Trophoblast cell (in vitro differentiated cells and primary cell): ENCODE measurements around the gene GFRA1.

Experiments used
- DNase-seq, 2 donors: peaks; one replicate each; pipeline ENCODE4 v3.0.0-alpha.2; 2016
- H2AFZ ChIP-seq: 2 replicates; pipeline ENCODE4 v1.6.1; 2013; ENCODE audit warnings: low read length, moderate library complexity, mild to moderate bottlenecking; ENCODE audit not compliant: insufficient read depth, poor library complexity
- H2AK5ac ChIP-seq: 2 replicates; pipeline ENCODE4 v1.6.1; 2013; ENCODE audit warnings: mild to moderate bottlenecking, low read length
- H2BK120ac ChIP-seq: 2 replicates; pipeline ENCODE4 v1.6.1; 2013; ENCODE audit warnings: low read length, mild to moderate bottlenecking, moderate library complexity; ENCODE audit not compliant: insufficient read depth, poor library complexity
- H2BK12ac ChIP-seq: 2 replicates; pipeline ENCODE4 v1.6.1; 2013; ENCODE audit warnings: mild to moderate bottlenecking, low read length, moderate library complexity
- H2BK5ac ChIP-seq: 2 replicates; pipeline ENCODE4 v1.6.1; 2013; ENCODE audit warnings: low read length, low read depth, moderate library complexity, mild to moderate bottlenecking; ENCODE audit not compliant: poor library complexity
- H3K14ac ChIP-seq: 2 replicates; pipeline ENCODE4 v1.6.1; 2013; ENCODE audit warnings: mild to moderate bottlenecking, low read length
- H3K18ac ChIP-seq: 2 replicates; pipeline ENCODE4 v1.6.1; 2013; ENCODE audit warnings: mild to moderate bottlenecking, low read length
- H3K23ac ChIP-seq: 2 replicates; pipeline ENCODE4 v1.6.1; 2013; ENCODE audit warnings: low read length
- H3K27ac ChIP-seq: 2 replicates; pipeline ENCODE4 v1.5.1; 2013; ENCODE audit warnings: low read depth, mild to moderate bottlenecking, inconsistent platforms, low read length, moderate library complexity
- H3K27me3 ChIP-seq: 2 replicates; pipeline ENCODE4 v1.6.1; 2013; ENCODE audit warnings: inconsistent platforms, mild to moderate bottlenecking, low read length, moderate library complexity; ENCODE audit not compliant: insufficient read depth
- H3K36me3 ChIP-seq, 2 experiments: 1 replicate in 1 of 2; 2 replicates in 1 of 2; pipeline ENCODE4 v1.6.1; 2013; ENCODE audit warnings: low read length in 2 of 2, mild to moderate bottlenecking in 2 of 2, moderate library complexity in 1 of 2; ENCODE audit not compliant: insufficient read depth in 2 of 2, control insufficient read depth in 1 of 2
- H3K4ac ChIP-seq: 2 replicates; pipeline ENCODE4 v1.6.1; 2013; ENCODE audit warnings: low read depth, mild to moderate bottlenecking, low read length, moderate library complexity
- H3K4me1 ChIP-seq, 2 experiments: 1 replicate in 1 of 2; 2 replicates in 1 of 2; pipeline ENCODE4 v1.6.1; 2013; ENCODE audit warnings: low read length in 2 of 2, mild to moderate bottlenecking in 2 of 2, moderate library complexity in 1 of 2; ENCODE audit not compliant: insufficient read depth in 2 of 2, control insufficient read depth in 1 of 2
- H3K4me2 ChIP-seq: 2 replicates; pipeline ENCODE4 v1.6.1; 2013; ENCODE audit warnings: inconsistent platforms, mild to moderate bottlenecking, low read length, moderate library complexity
- H3K4me3 ChIP-seq: 2 replicates; pipeline ENCODE4 v1.5.1; 2013; ENCODE audit warnings: mild to moderate bottlenecking, low read depth, low read length, inconsistent platforms
- H3K79me1 ChIP-seq: one replicate; pipeline ENCODE4 v1.6.1; 2013; ENCODE audit warnings: low read length
- H3K79me2 ChIP-seq: 2 replicates; pipeline ENCODE4 v1.6.1; 2013; ENCODE audit warnings: low read length, mild to moderate bottlenecking; ENCODE audit not compliant: control insufficient read depth, insufficient read depth, poor library complexity
- H3K9ac ChIP-seq: 2 replicates; pipeline ENCODE4 v1.6.1; 2013; ENCODE audit warnings: mild to moderate bottlenecking, low read length
- H3K9me3 ChIP-seq: 2 replicates; pipeline ENCODE4 v1.6.1; 2013; ENCODE audit warnings: low read depth, mild to moderate bottlenecking, control low read depth, inconsistent platforms, low read length; ENCODE audit not compliant: insufficient read depth
- H4K12ac ChIP-seq: 2 replicates; pipeline ENCODE4 v1.6.1; 2013; ENCODE audit warnings: low read depth, mild to moderate bottlenecking, low read length, moderate library complexity
- H4K8ac ChIP-seq: 2 replicates; pipeline ENCODE4 v1.6.1; 2013; ENCODE audit warnings: low read depth, mild to moderate bottlenecking, low read length, moderate library complexity
- H4K91ac ChIP-seq: one replicate; pipeline ENCODE4 v1.6.1; 2013; ENCODE audit warnings: low read depth, mild to moderate bottlenecking, low read length, moderate library complexity
- WGBS: extraction: QIAGEN DNeasy Blood & Tissue Kit; methylation state at CpG from one replicate; pipeline ENCODE4 v1.1.7; 2013; ENCODE audit warnings: missing lambda C conversion rate; ENCODE audit not compliant: insufficient read length, insufficient coverage; ENCODE audit errors: extremely low coverage; 5-methylcytosine and 5-hydroxymethylcytosine counted together

Gene GFRA1

DNA sequence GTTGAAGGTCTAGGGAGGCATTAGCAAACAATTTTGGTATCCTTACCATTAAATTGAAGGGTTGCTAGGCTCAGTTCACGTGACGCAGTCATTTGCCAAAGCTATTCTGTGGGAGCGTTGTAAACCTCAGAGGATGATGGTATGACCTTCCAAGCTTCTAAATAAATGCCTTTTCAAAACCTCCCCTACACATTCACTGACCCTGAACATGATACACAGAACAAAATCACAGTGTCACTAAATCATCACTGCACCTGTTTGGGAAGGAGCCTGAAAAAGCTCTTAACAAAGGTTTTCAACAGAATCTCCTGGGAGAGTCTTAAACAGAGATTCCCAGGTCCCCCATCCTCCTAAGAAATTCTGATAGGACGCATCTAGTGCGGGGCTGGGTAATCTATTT lies 38.0 kb upstream of the GFRA1 start:
- no peak for DNase-seq
- no peak overlapping the region for H2BK5ac ChIP-seq
- H3K18ac ChIP-seq = no peak overlapping the region
- no peak overlapping the region for H2BK120ac ChIP-seq
- H2BK12ac ChIP-seq = no peak overlapping the region
- no peaks in the 10 kb centered on the region for H3K36me3 ChIP-seq
- no peak overlapping the region for H3K27ac ChIP-seq
- no peak overlapping the region for H2AFZ ChIP-seq
- H3K9ac ChIP-seq = no peak overlapping the region
- no peak overlapping the region for H4K8ac ChIP-seq
- no peak overlapping the region for H3K4ac ChIP-seq
- H2AK5ac ChIP-seq = no peak overlapping the region
- no peaks in the 10 kb centered on the region for H3K27me3 ChIP-seq
- no peaks in the 10 kb centered on the region for H3K79me1 ChIP-seq
- no peaks in the 10 kb centered on the region for H3K9me3 ChIP-seq
- no CpG with 5 or more reads among the region's 5 CpGs for WGBS
- H4K91ac ChIP-seq = no peak overlapping the region
- H3K4me3 ChIP-seq = no peak overlapping the region
- no peak overlapping the region for H3K14ac ChIP-seq
- no peak overlapping the region for H4K12ac ChIP-seq
- H3K79me2 ChIP-seq = no peaks in the 10 kb centered on the region
- no peak overlapping the region for H3K4me2 ChIP-seq
- H3K23ac ChIP-seq = no peak overlapping the region
- H3K4me1 ChIP-seq = no peaks in the 10 kb centered on the region

DNA sequence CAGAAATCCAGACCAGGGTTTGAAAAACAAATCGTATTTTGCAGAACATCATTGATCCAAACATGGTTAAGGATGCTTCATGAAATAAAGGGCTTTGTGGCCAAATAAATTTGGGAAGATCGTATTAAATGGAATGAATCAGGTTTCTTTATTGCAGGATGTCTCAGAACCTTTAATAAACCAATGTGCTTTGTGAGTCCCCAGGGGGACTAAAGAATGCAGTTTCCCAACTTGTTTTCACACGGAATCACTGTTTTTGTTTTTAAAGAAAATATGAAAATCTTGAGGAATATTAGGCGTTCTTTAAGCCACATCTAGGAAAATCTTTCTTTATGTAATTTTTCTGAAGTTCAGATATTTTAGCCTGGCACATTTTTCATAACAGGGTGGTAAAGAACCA lies 34.4 kb upstream of the GFRA1 start:
- no peak overlapping the region for H4K8ac ChIP-seq
- WGBS = no CpG with 5 or more reads among the region's 4 CpGs
- no peaks in the 10 kb centered on the region for H3K79me2 ChIP-seq

DNA sequence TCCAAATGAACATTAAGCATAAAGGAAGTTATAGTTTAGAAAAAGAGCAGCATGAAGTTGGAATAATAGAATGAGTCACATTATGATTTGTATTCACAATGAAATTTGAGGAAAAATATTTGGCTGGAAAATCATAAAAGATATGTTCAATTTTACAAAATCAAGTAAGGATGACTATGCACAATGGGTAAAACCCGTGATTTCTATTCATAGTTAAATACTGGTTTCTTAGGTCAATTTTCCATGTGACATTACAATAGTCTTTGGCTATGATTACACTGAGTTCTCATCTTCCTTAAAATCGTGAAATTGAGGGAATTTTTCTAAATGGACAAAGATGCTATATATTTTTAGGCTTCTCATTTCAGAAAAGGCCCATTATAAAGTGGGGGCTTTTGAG lies 33.8 kb upstream of the GFRA1 start:
- Histone ChIP-seq H2BK5ac (no peak overlapping the region), H3K4me3 (no peak overlapping the region), H2BK120ac (no peak overlapping the region), H4K12ac (no peak overlapping the region), H3K79me1 (no peaks in the 10 kb centered on the region), H4K8ac (no peak overlapping the region), H2AFZ (no peak overlapping the region), H2AK5ac (no peak overlapping the region), H3K36me3 (no peaks in the 10 kb centered on the region), H3K23ac (no peak overlapping the region), H3K4ac (no peak overlapping the region), H3K9me3 (no peaks in the 10 kb centered on the region), H3K4me2 (no peak overlapping the region), H3K14ac (no peak overlapping the region), H3K9ac (no peak overlapping the region), H4K91ac (no peak overlapping the region), H3K79me2 (no peaks in the 10 kb centered on the region), H3K27ac (no peak overlapping the region), H2BK12ac (no peak overlapping the region), H3K18ac (no peak overlapping the region), H3K4me1 (no peaks in the 10 kb centered on the region), H3K27me3 (no peaks in the 10 kb centered on the region)
- no CpG with 5 or more reads among the region's 2 CpGs for WGBS
- no peak for DNase-seq

More for the DNA sequence above, 34.4 kb upstream of the GFRA1 start:
- no peaks in the 10 kb centered on the region for H3K36me3 ChIP-seq
- no peak overlapping the region for H3K18ac ChIP-seq
- no peaks in the 10 kb centered on the region for H3K27me3 ChIP-seq
- no peak overlapping the region for H3K14ac ChIP-seq
- H2BK12ac ChIP-seq = no peak overlapping the region
- H2BK5ac ChIP-seq = no peak overlapping the region
- no peak overlapping the region for H2AK5ac ChIP-seq
- H4K91ac ChIP-seq = no peak overlapping the region
- H4K12ac ChIP-seq = no peak overlapping the region
- H3K4ac ChIP-seq = no peak overlapping the region
- H2BK120ac ChIP-seq = no peak overlapping the region
- H3K9me3 ChIP-seq = no peaks in the 10 kb centered on the region
- DNase-seq = no peak
- H3K4me1 ChIP-seq = no peaks in the 10 kb centered on the region
- H3K79me1 ChIP-seq = no peaks in the 10 kb centered on the region
- no peak overlapping the region for H3K4me2 ChIP-seq
- H3K9ac ChIP-seq = no peak overlapping the region
- no peak overlapping the region for H2AFZ ChIP-seq
- H3K4me3 ChIP-seq = no peak overlapping the region
- no peak overlapping the region for H3K27ac ChIP-seq
- H3K23ac ChIP-seq = no peak overlapping the region

DNA sequence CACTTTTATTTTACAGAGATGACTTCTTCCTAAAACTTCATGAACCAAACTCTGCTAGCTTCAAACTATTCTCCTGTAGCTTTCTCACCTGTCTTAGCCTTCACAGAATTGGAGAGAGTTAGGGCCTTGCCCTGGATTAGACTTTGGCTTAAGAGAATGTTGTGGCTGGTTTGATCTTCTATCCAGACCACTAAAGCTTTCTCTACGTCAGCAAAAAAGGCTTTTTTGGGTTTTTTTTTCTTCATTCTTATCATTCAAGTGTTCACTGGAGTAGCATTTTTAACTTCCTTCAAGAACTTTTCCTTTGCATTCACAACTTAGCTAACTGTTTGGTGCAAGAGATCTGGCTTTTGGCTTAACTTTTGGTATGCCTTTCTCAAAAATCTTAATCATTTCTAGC lies 31.9 kb upstream of the GFRA1 start:
- no peak overlapping the region for H2BK5ac ChIP-seq
- no peaks in the 10 kb centered on the region for H3K79me1 ChIP-seq
- no CpG with 5 or more reads among the region's 1 CpG for WGBS
- H3K79me2 ChIP-seq = no peaks in the 10 kb centered on the region
- DNase-seq = no peak
- no peak overlapping the region for H3K9ac ChIP-seq
- no peak overlapping the region for H3K27ac ChIP-seq
- H3K36me3 ChIP-seq = no peaks in the 10 kb centered on the region
- no peak overlapping the region for H2BK120ac ChIP-seq
- no peaks in the 10 kb centered on the region for H3K4me1 ChIP-seq
- H2BK12ac ChIP-seq = no peak overlapping the region
- H3K4ac ChIP-seq = no peak overlapping the region
- no peak overlapping the region for H3K23ac ChIP-seq
- H4K91ac ChIP-seq = no peak overlapping the region
- no peak overlapping the region for H3K18ac ChIP-seq
- H4K8ac ChIP-seq = no peak overlapping the region
- H2AFZ ChIP-seq = no peak overlapping the region
- H2AK5ac ChIP-seq = no peak overlapping the region
- H3K4me3 ChIP-seq = no peak overlapping the region
- H3K9me3 ChIP-seq = no peaks in the 10 kb centered on the region
- no peak overlapping the region for H4K12ac ChIP-seq
- no peaks in the 10 kb centered on the region for H3K27me3 ChIP-seq
- H3K4me2 ChIP-seq = no peak overlapping the region
- H3K14ac ChIP-seq = no peak overlapping the region
